Cardiac fibroblast (primary cell): Measurements from ENCODE around the gene RRP9.
A peak's percentile ranks its signal among the peaks of the same experiment; 100 is the strongest.

Source experiments
- DNase-seq, 2 donors: peaks; one replicate each; pipeline versions ENCODE4 v3.0.0 to v3.0.0-alpha.2; 2010; ENCODE audit warnings: low read depth in 2 of 2
- H3K4me3 ChIP-seq, 2 donors: replicated peaks in 1 of 2; 1 replicate in 1 of 2; 2 replicates in 1 of 2; pipeline ENCODE4 v1.5.1; 2011; ENCODE audit warnings: low read depth in 2 of 2, low read length in 2 of 2, mild to moderate bottlenecking in 2 of 2, moderate library complexity in 1 of 2
- CTCF ChIP-seq: IDR thresholded peaks from one replicate; pipeline ENCODE4 v1.5.1; 2011; ENCODE audit warnings: low read depth, mild to moderate bottlenecking, low read length, inconsistent platforms

Gene RRP9

DNA sequence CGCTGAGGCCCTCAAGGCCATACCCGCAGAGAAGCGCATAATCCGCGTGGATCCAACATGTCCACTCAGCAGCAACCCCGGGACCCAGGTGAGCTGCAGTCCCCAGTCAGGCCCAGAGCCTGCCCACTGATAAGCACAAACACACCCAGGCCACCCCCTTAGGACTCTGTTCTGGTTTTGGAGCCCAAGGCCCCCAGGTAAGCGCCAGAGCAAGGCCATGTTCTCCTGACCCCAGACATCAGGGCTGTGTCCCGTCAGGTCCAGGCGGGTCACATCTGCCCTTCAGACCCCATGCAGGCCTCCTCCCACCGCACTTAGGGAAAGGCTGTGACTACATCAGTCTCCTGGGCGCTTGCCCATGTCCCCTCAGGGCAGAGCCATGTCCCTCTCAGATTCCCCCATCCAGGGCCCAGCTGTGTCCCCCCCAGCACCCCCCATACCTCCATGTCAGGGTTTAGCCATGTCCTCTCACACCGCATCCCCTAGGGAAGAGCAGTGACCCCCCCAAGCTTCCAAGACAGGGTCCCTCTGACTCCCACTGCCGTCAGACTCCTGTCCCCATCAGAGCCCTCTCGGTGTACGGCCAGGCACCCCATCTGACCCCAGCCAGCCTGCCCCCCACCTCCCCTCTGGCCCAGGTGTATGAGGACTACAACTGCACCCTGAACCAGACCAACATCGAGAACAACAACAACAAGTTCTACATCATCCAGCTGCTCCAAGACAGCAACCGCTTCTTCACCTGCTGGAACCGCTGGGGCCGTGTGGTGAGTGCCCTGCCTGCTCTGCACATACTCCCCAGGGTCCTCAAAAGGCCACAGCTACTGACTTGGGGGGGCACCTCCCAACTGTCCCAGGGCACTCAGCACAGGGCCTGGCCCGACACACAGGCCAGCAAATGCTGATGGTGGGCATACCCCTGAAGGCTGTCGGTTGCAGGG is 2.0 kb upstream of the RRP9 start:
- DNase-seq = no peak
- no peak overlapping the region for H3K4me3 ChIP-seq
- no peak for TF ChIP-seq CTCF

- DNase-seq = peak; percentile 63 to 72
- H3K4me3 ChIP-seq = peak overlapping the region; percentile 39 to 55
- no peak for TF ChIP-seq CTCF
Measured at GRCh38 chr3:51942603-51943450, 1.1 kb upstream of the RRP9 start.

DNA sequence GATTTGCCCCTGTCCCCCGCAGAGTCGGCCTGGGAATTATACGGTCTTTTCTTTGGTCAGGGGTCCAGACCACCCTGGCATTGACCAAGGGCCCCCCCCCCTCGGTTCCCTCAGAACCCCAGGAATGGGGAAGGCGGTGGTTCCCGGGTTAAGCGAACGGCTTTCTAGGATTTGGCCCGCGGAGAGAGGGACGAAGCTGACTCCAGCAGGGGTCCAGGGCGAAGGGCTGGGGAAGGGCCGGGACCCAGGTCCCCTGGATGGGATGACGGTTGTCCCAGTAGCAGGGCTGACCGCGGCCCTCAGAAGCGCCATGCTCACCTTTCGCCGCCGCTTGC is 274 bp downstream of the RRP9 start:
- DNase-seq = no peak
- TF ChIP-seq CTCF = no peak
- H3K4me3 ChIP-seq = peak overlapping the region; percentile 91 to 96

DNA sequence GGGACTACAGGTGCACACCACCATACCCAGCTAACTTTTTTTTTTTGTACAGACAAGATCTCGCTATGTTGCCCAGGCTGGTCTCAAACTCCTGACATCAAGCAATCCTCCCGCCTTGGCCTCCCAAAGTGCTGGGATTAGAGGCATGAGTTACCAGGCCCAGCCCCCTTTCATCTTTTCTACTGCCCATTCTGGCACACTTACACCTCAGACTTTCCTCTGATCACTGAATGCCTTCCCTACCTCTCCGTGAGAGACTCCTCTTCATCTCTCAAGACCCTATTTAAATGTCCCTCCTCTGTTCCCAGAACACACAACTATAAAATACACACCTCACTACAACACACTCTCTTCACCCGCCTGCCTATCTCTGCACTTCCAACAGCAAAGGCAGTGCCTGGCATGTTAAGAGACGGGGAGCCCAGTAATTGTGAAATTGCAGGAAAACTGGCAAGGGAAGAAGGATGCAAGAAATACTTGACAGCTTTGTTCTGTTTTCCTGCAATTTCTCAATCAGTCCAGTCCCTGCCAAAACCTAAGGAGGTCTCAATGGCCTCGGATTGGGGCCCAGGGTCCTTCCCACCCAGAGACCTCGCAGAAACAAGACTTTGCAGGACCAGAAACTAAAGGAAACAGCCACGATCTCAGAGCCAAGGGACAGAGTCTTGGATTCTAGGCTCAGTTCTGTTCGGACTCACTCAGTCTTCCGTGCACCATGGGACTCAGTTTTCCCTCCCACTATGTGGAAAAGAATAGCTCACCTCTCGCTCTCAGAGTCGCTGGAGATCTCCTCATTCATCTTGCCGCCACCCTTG is 849 bp downstream of the RRP9 start:
- TF ChIP-seq CTCF = no peak

DNA sequence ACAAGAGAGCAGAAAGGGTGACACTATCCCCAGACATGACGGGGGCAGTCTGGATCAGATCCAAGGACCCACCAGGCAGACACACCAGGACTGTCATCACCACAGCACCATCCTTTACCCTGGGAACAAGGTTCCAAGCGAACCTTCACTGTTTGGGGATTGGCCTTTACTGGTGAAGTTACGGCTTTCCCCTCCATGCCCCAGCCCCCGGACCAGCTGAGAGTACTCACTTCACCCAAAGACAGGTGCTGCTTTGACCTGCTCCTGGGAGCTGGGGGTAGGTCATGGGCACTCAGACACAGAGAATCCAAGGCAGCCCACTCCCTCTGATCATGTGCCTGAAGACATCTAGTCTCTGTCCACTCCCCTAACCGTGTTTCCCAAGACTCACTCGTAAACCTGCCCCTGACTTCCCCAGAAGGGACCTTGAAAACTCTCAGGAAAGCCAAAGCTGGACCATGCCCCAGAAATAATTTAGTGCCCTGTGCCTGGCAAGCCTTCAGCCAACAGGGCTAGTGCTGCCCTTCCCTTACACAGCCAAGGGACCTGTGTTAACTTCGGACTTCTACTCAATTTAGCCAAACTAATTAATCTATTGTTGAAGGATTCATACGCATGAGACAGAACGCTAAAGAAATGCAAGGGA is 2.8 kb downstream of the RRP9 start:
- no peak for TF ChIP-seq CTCF
- DNase-seq = no peak
- H3K4me3 ChIP-seq = no peak overlapping the region

More for the DNA sequence above, 849 bp downstream of the RRP9 start:
- H3K4me3 ChIP-seq = peak overlapping the region; percentile 91 to 96
- peak; percentile 29 to 73 for DNase-seq
